Caco-2 (cell line): Measurements from ENCODE around the gene FCAMR. TPM values are rescaled to one million over a fixed set of nuclear protein-coding genes. Genes with fewer than 3 reads are reported as not detected.

Experiments used
- BruUV-seq: library from RNA; stranded (reverse); fragments of 400-500 nt; replicated peaks from 2 replicates; lab custom pipeline; 2021; lab: Mats Ljungman, UMichigan
- CTCF ChIA-PET: fragments of 300-600 bp; sonication (Branson Sonifier 250); formaldehyde crosslinking; loops from one replicate; lab custom pipeline; 2022; ENCODE audit warnings: antibody characterized with exemption; lab: Charles Lee
- POLR2A ChIA-PET: fragments of 300-600 bp; sonication (Branson Sonifier 250); formaldehyde crosslinking; loops from one replicate; lab custom pipeline; 2022; ENCODE audit warnings: antibody characterized with exemption; lab: Charles Lee
- DNase-seq, 2 experiments: peaks; one replicate each; pipeline versions ENCODE4 v3.0.0 to v3.0.0-alpha.2; 2020 to 2022
- H3K27me3 ChIP-seq: replicated peaks from 2 replicates; pipeline ENCODE4 v1.6.0; 2011; ENCODE audit warnings: low read length; ENCODE audit not compliant: control insufficient read depth, insufficient read depth
- H3K36me3 ChIP-seq: 2 replicates; pipeline ENCODE4 v1.5.1; 2011; ENCODE audit warnings: low read length; ENCODE audit not compliant: control insufficient read depth, insufficient read depth
- H3K4me1 ChIP-seq: fragments of 250-450 bp; sonication (Bioruptor Pico); 2 replicates; pipeline ENCODE4 v1.5.1; 2020; ENCODE audit warnings: mild to moderate bottlenecking
- H3K4me3 ChIP-seq: 2 replicates; pipeline ENCODE4 v1.5.1; 2011; ENCODE audit warnings: low read depth, mild to moderate bottlenecking, control low read depth, low read length
- H3K9me3 ChIP-seq: fragments of 250-450 bp; sonication (Bioruptor Pico); 2 replicates; pipeline ENCODE4 v1.5.1; 2020; ENCODE audit warnings: mild to moderate bottlenecking, moderate library complexity
- H3K27ac Mint-ChIP-seq: one replicate; pipeline ENCODE4 v1.8.0; 2022; ENCODE audit warnings: mixed read lengths; ENCODE audit not compliant: unreplicated experiment
- H3K27me3 Mint-ChIP-seq: one replicate; pipeline ENCODE4 v1.8.0; 2022; ENCODE audit warnings: mixed read lengths; ENCODE audit not compliant: insufficient read depth, unreplicated experiment
- H3K36me3 Mint-ChIP-seq: one replicate; pipeline ENCODE4 v1.8.0; 2022; ENCODE audit warnings: mild to moderate bottlenecking, mixed read lengths; ENCODE audit not compliant: insufficient read depth, unreplicated experiment
- H3K4me1 Mint-ChIP-seq: one replicate; pipeline ENCODE4 v1.8.0; 2022; ENCODE audit warnings: low read depth, mixed read lengths; ENCODE audit not compliant: unreplicated experiment
- H3K4me3 Mint-ChIP-seq: one replicate; pipeline ENCODE4 v1.8.0; 2022; ENCODE audit warnings: mild to moderate bottlenecking, moderate library complexity, mixed read lengths; ENCODE audit not compliant: unreplicated experiment
- H3K9me3 Mint-ChIP-seq: one replicate; pipeline ENCODE4 v1.8.0; 2022; ENCODE audit warnings: mixed read lengths; ENCODE audit not compliant: unreplicated experiment
- intact Hi-C: fragments of 100-400 bp; cut with micrococcal nuclease; formaldehyde crosslinking; loops from one replicate; pipeline ENCODE4 v1.10.0; 2022; ENCODE audit not compliant: unreplicated experiment
- total RNA-seq: library from RNA; stranded (reverse); gene quantifications from 2 replicates; pipeline ENCODE4 v1.2.3, GENCODE V29; 2022
- TF ChIP-seq, protein P1 (sequence below), 2 experiments: fragments of 200-600 bp in 1 of 2; IDR thresholded peaks; 1 replicate in 1 of 2; 2 replicates in 1 of 2; pipeline versions ENCODE4 v1.5.1 to v1.8.0; 2011 to 2022; ENCODE audit warnings: antibody characterized with exemption in 1 of 2, control low read depth in 1 of 2, inconsistent platforms in 1 of 2, low read depth in 1 of 2, low read length in 1 of 2, mild to moderate bottlenecking in 1 of 2, moderate library complexity in 1 of 2; ENCODE audit not compliant: insufficient read depth in 1 of 2, severe bottlenecking in 1 of 2, unreplicated experiment in 1 of 2

Gene FCAMR
- total RNA-seq, 1 experiment from 2014 or later, result 0.18 TPM

DNA sequence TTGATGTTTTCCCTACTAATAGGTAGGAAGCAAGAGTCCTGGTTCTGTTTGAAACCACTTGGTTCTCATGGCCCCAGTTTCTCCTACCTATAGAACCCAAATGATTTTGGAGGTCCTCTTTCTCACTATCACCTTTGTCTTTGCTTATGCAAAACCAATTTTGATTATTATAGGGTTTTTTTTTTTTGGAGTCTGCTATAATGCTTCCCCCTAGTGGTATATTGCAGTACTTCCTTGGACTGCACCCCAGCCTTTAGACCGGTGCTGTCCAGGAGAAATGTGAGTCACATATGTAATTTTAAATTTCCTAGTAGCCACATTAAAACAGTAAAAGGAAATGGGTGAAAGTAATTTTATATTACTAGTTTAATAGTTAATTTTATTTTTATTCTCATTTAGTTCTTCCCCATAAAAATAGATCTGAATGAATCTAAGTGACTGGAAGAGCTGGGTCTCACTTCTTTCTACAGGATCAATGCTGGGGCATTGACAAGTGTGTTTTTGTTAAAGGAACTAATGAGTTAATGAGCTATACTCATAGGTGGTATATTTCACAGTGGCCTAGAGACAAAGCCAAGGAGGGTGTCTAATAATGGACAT lies 59.1 kb downstream of the FCAMR start:
- TF ChIP-seq, protein P1, sequence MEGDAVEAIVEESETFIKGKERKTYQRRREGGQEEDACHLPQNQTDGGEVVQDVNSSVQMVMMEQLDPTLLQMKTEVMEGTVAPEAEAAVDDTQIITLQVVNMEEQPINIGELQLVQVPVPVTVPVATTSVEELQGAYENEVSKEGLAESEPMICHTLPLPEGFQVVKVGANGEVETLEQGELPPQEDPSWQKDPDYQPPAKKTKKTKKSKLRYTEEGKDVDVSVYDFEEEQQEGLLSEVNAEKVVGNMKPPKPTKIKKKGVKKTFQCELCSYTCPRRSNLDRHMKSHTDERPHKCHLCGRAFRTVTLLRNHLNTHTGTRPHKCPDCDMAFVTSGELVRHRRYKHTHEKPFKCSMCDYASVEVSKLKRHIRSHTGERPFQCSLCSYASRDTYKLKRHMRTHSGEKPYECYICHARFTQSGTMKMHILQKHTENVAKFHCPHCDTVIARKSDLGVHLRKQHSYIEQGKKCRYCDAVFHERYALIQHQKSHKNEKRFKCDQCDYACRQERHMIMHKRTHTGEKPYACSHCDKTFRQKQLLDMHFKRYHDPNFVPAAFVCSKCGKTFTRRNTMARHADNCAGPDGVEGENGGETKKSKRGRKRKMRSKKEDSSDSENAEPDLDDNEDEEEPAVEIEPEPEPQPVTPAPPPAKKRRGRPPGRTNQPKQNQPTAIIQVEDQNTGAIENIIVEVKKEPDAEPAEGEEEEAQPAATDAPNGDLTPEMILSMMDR (IDR thresholded peaks at IDR 0.05; ENCODE audit: insufficient read depth in 1 of 2, low read depth in 1 of 2, low read length in 1 of 2, severe bottlenecking in 1 of 2, unreplicated experiment in 1 of 2), result peak; percentile 82 to 85
- ChIA-PET CTCF (interaction anchor here (0.6 to 2.7 kb wide), 6 partner anchors 8 to 252 kb away, joined by 3 to 68 read pairs (median 3); no protein-coding TSS in a partner anchor), POLR2A (interaction anchor here (0.6 kb wide), 1 partner anchor 82 kb away, joined by 10 read pairs; no protein-coding TSS in a partner anchor)
- Mint-ChIP-seq H3K27me3 (peaks cover 16% of the 10 kb centered on the region), H3K4me1 (peaks cover 12% of the 10 kb centered on the region), H3K36me3 (no peaks in the 10 kb centered on the region), H3K9me3 (no peaks in the 10 kb centered on the region), H3K27ac (no peak overlapping the region), H3K4me3 (peak overlapping the region; percentile 76)
- Histone ChIP-seq H3K4me1 (0 out of 2 replicates have a peak, but pooled peaks cover 3% of the 10 kb centered on the region), H3K9me3 (no peaks in the 10 kb centered on the region), H3K4me3 (no peak overlapping the region), H3K27me3 (peaks cover 2% of the 10 kb centered on the region; the same call in 1 of the 2 replicates), H3K36me3 (no peaks in the 10 kb centered on the region)
- no TSS peak for BruUV-seq
- intact Hi-C loops, result loop anchor here (5.0 kb wide), 2 partner anchors 44 to 59 kb away; partner anchors contain the start of gene IL20
- peak in 1 of 2 experiments; percentile 61 for DNase-seq

DNA sequence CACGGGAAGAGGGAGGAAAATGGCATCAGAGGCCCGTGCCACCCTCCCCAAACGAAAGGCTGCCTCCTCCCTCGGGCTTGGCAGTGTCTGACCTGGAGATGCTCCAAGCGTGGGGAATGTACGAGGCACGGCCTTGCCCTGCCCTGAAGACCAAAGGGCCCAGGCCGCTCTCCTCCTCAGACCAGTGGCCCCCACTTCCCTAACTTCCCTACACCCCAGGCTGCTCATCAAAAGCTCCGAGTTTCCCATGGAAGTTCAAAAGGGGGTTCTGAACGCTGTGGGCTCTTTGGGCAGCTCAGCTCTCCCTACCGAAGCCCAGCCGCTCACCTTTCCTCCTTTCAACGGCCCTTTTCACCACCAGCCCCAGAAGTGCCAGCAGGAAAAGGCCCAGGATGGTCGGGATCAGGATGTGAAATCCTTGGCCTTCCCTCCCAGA lies 60.4 kb downstream of the FCAMR start:
- BruUV-seq, result no TSS peak
- peaks cover 2% of the 10 kb centered on the region for H3K27me3 ChIP-seq
- no peaks in the 10 kb centered on the region for H3K9me3 ChIP-seq
- DNase-seq, result no peak
- peak overlapping the region; percentile 51 for H3K4me3 ChIP-seq
- intact Hi-C loops, result loop anchor here (5.0 kb wide), 2 partner anchors 43 to 58 kb away; partner anchors contain the start of gene IL20
- Mint-ChIP-seq H3K4me1 (peaks cover 12% of the 10 kb centered on the region), H3K9me3 (no peaks in the 10 kb centered on the region), H3K4me3 (peak overlapping the region; percentile 76), H3K27me3 (peaks cover 22% of the 10 kb centered on the region), H3K36me3 (no peaks in the 10 kb centered on the region), H3K27ac (no peak overlapping the region)
- H3K4me1 ChIP-seq, result 0 out of 2 replicates have a peak, but pooled peaks cover 3% of the 10 kb centered on the region
- ChIA-PET POLR2A (no interaction called here), CTCF (interaction anchor here (0.8 to 1.8 kb wide), 12 partner anchors 10 to 236 kb away, joined by 3 to 10 read pairs (median 3); no protein-coding TSS in a partner anchor)
- TF ChIP-seq, protein P1 (IDR thresholded peaks at IDR 0.05; ENCODE audit: insufficient read depth in 1 of 2, low read depth in 1 of 2, low read length in 1 of 2, severe bottlenecking in 1 of 2, unreplicated experiment in 1 of 2), result no peak
- no peaks in the 10 kb centered on the region for H3K36me3 ChIP-seq

DNA sequence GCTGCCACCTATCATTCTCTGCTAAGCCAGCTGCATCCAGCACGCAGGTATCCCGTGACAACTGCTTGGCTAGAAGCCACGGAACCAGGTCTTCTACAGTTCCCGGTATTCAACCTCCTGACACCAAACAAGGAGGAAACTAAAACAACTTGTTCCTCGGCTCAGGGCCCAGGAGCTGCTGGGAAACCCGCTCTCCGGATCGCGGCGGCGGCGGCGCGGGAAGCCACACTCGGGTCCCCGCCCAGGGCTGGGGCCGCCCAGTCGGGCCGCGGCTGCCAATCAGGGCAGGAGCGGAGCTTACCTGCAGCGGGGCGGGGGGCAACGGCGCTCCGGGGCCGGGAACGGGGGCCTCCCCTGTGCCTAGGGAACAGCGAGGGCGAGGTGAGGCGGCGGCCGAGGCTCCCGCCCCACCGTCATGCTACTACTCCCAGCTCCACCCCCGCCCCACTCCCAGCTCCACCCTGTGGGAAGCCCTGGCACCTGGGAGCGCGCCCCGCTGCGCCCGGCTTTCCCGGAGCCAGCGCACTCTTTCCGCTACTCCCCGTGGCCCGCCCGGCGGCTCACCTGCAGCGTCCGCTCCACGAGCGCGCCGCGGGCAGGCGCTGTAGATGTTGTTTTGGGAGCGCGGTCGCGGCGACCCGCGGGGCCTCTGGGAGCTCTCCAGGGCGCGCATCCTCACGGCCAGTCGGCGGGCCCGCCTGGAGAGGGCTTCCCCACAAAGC lies 60.9 kb downstream of the FCAMR start:
- DNase-seq, result peak; percentile 50 to 72
- no TSS peak for BruUV-seq
- POLR2A ChIA-PET, result interaction anchor here (0.6 kb wide), 1 partner anchor 16 kb away, joined by 3 read pairs; no protein-coding TSS in a partner anchor

More for the DNA sequence above, 60.9 kb downstream of the FCAMR start:
- Histone ChIP-seq H3K4me3 (peak overlapping the region; percentile 51), H3K4me1 (0 out of 2 replicates have a peak, but pooled peaks cover 3% of the 10 kb centered on the region), H3K9me3 (no peaks in the 10 kb centered on the region), H3K27me3 (peaks cover 2% of the 10 kb centered on the region), H3K36me3 (no peaks in the 10 kb centered on the region)
- CTCF ChIA-PET, result interaction anchor here (0.6 to 1.8 kb wide), 16 partner anchors 9 to 235 kb away, joined by 3 to 10 read pairs (median 4); no protein-coding TSS in a partner anchor
- no peaks in the 10 kb centered on the region for H3K36me3 Mint-ChIP-seq
- intact Hi-C loops, result no loop called here
- H3K4me1 Mint-ChIP-seq, result peaks cover 12% of the 10 kb centered on the region
- H3K4me3 Mint-ChIP-seq, result peak overlapping the region; percentile 76
- peak overlapping the region; percentile 37 for H3K27ac Mint-ChIP-seq
- H3K9me3 Mint-ChIP-seq, result no peaks in the 10 kb centered on the region
- TF ChIP-seq, protein P1 (IDR thresholded peaks at IDR 0.05; ENCODE audit: insufficient read depth in 1 of 2, low read depth in 1 of 2, low read length in 1 of 2, severe bottlenecking in 1 of 2, unreplicated experiment in 1 of 2), result no peak
- peaks cover 26% of the 10 kb centered on the region for H3K27me3 Mint-ChIP-seq
